Hematopoietic multipotent progenitor cell treated with erythropoietin and hydrocortisone succinate and interleukin-3 and kit ligand, for 4 days (in vitro differentiated cells): ENCODE data around the gene NRXN2.

Experiments
- DNase-seq: peaks from one replicate; pipeline ENCODE4 v3.0.0-alpha.2; 2015

Gene NRXN2

DNA sequence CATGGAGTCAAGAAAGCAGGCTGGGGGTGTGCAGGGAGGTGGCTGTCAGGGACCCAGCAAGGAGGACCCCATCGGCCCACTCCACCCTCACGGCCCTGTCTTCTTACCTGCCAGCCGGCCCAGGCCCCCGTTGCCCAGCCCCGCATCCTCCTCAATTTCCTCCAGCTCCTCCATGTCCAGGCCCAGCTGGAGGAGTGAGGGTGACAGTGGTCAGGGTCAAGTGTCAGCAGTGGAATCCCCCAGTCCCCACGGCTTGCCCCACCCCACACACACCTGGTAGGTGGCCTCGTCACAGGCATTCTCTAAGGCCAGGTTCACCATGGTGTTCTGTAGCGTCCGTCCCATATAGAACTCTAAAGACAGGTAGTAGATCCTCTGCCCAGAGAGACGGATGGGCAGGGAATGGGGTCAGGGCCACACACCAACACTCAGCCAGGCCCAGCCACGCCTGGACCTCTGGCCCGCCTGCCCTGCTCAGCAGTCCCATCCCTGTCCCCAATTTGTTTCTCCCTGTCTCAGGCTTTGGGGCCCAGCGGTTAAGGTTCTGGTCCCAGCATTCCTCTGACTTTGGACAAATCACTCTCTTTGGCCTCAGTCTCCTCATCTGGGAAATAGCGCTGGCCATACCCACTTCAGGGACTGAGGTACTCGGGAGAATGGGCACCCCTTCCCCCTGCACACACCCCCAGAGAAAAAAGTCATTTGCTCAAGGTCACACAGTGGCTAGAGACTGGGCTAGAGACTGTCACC, 35.5 kb upstream of the NRXN2 start:
- DNase-seq = no peak

DNA sequence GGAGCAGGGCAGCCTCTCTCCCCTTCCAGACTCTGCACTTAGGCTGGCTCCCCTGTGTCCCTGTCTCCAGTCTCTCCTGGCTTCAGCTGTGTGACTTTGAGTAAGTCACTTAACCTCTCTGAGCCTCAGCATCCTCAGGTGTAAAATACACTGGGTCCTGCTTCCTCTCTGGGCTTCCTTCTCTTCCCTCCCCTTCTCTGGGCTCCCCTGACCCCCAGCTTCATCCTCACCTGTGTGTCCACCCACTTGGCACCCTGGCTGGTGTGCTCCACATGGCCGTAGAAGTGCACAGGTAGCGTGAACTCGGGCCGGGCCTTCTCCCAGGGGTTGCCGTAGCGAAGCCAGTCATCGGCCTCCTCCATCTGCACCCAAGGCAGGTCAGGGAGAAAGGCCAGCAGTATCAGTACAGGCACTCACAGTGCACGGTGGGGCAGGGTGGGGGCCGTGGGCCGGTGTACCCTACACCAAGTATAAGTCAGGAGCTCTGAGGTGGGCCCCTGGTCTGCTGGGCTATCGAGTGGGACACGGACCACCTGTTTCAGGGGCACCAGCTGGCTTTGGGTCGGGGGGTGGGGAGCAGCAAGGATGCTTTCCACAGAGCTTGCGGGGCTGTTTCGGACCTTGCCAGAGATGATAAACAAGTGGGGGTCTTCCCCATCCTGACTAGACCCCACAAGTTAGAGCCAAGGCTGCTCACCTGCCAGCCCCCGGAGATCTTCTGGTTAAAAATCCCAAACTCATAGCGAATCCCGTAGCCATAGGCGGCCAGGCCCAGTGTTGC, 34.7 kb upstream of the NRXN2 start:
- DNase-seq = no peak

DNA sequence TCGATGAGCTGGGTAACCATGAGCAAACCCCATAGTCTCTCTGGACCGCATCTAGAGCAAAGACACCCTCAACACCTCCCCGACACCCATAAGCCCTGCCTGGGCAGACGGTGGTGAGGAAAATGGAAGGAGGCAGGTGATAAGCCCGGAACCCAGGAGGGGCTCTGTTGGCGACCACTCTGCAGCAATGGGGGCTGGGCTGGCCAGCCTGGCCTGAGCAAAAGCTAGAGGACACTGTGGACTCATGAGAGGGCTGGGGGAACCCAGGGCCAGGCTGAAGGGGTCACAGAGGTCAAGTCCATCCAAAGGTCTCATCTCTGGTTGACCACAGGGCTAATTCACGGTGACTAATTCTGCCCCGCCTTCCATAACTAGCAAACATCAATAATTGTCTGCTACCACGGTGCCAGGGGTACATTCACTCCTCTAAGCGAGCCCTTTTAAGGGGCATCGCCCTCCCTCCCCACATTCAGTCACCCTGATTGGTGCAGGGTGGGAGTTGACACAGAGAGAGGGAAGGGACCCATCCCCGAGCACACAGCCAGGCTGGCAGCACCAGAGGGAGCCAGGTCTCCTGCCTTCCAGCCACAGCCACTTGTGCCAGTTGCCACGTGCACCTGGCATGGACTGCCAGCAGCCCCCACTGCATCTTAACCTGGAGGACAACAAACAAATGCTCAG, 32.8 kb upstream of the NRXN2 start:
- no peak for DNase-seq

DNA sequence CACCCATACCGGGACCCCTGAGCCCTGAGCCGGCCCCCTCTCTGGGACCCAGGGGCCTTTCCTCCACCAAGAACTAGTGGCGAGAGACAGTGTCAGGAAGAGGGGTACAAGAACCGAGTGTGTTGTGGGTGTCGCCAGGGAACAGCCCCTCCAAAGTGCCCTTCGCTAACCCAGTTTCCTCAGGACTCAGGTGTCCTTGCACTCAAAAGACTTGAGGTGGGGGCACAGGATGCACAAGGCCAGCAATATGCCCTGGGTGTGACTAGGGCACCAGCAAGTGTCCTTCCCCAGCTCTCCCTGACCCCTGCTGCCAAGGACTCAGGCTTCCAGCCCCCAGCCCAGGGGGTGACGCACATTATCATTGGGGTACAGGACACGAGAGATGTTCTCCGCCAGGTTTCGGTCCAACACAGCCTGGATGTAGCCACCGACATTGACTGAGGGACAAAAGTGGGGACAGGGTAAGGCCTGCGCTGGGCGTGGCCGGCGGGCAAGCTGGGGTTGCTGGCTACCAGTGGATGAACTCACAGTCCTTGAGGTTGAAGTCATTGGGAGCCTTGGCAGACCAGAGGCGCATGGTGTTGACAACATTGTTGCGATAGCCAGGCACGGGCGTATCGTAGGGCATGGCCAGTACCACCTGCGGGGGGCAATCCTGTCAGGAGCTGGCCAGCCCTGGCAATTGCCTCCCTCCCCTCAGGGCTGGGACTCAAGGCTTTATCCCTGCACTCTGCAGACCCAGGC, 32.1 kb upstream of the NRXN2 start:
- DNase-seq = no peak

DNA sequence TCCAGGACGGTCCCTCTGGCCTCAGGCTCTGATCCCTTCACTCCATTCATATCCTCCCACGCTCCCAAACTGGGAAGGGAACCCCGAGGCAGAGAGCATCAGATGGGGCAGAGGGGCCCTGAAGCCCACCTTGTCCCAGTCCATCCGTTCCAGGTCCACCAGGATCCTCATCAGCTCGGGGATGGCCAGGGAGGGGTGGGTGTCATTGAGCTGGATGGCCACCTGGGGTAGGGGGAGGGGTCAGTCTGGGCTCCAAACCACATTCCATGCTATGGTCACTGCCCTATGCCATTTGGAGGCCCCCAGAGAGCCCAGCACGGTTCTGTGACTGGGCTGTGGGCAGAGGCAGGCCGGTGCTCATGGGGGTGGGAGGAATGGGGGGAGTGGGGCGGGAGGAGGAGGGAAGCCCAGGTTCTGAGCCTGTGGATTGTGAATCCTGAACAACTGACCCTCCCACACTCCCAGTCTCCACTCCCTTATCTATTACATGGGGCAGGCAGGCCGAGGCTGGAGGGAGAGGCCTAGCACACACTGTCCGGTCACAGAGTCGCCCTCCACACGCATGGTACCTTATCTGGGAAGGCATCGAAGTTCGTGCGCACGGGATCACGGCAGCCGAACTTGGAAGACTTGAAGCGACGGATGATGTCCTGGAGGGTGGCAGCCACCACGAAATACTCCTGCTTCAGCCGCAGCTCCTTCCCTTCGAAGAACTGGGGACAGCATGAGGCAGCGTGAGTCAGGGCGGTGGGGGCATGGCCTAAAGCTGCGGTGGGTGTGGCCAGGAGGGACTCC, 31.3 kb upstream of the NRXN2 start:
- DNase-seq = no peak

DNA sequence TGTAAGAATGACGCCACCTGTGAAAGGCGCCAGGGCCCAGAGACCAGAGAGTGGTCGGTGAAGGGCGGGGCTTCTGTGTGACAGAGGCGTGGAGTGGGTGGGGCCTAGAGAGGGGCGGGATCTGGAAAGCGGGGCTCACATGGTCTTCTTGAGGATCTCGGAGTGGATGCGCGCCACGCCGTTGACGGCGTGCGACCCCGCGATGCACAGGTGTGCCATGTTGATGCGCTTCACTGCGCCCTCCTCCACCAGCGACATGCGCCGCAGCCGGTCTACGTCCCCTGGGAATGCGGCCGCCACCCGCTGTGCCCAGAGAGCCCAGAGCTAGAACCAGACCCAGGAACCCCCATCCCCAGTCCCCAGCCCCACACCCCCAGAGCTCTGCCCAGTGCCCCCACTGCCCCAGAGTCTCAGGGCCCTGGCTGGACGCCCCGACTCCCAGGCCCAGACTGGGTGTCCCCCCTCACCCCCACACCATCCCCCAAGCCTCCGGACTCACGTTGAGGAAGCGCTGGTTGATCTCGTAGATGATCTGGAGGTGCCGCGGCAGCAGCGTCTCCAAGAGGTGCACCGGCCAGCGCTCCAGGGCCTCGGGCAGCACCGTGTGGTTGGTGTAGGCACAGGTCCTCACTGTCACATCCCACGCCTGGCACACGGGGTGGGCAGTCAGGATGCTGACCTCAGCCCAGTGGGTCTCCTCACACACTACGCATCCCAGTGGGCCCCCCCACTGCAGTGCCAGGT, 30.6 kb upstream of the NRXN2 start:
- DNase-seq = peak; percentile 35

DNA sequence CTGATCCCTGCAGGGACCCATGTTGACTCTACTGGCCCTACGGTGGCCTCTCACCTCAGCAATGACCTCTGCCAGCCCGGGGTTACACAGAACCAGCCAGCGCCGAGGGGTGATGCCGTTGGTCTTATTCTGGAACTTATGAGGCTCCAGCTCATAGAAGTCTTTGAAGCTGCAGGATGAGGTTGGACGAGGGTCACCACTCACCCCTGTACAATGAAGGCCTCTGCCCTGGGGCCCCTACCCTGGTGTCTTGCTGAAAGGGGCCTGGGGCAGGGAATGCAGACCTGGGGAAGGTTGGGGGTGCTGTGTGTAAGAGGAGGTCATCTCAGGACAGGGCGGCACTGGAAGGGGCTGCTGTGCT, 30.0 kb upstream of the NRXN2 start:
- DNase-seq = no peak

DNA sequence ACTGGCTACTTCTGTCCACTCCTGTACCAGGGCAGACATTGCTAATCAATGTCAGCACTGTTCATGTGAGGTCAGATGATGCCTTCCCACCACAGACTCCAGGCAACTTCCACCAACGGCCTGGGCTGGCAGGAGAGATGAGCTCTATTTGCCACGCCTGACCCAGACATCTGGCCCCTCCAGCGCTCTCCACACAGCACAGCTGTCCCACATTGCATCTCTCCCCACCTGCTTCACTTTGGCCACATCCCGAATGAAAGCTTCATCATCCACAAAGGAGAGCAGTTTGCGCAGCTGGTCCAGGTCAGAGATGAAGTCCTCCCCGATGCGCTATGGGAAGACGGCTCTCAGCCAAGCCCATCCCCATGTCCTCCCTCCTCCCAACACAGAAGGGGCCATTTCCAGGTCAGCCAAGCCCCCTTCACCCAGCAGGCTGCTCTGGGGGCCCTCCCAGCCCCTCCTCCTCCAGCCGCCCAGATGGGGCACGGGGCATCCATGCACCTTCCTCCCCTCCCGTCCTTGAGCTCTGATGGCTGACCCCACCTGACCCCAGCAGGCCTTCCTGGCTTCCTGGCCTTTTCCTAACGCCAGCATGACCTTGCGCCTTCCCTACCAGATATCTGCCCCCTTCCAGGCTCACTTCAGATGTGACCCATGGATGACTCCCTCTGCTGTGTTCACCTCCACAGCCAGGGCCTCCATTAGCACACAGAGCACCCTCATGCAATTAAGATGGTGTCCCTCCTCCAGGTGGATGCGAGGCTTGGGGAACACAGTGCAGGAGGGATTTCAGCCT, 29.4 kb upstream of the NRXN2 start:
- no peak for DNase-seq

DNA sequence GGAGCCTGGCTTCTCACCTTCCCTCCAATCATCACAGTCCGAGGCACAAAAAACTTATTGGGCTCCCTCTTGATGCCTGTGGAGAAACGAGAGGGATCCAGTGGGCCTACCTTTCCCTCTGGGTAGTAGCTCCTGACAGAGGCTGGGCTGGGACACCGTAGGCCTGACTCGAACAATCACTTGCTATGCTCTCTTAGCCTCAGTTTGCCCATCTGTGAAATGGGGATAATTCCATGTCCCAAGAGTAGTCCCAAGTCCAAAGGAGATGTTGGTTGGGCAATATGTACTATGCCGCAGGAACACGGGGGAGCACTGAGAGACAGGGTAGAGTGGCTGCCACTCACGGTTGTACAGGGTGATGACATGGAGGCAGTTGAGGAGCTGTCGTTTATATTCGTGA, 28.6 kb upstream of the NRXN2 start:
- no peak for DNase-seq

DNA sequence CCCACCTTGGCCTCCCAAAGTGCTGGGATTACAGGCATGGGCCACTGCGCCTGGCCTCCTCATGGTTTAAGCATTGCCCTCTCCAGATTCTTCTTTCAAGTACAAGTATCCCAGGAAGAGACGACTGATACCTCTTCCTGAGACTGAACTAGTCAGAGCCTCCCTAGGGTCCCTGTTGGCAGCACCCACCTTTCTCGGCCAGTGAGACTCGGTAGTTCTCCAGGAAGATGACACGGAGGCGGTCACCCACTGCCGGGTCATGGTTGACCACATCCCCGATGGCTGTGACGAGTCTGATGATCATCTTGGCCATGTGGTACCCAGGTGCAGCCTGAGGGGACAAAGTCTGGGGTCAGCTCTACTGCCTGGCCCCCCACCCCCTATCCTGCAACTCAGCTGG, 28.1 kb upstream of the NRXN2 start:
- no peak for DNase-seq

DNA sequence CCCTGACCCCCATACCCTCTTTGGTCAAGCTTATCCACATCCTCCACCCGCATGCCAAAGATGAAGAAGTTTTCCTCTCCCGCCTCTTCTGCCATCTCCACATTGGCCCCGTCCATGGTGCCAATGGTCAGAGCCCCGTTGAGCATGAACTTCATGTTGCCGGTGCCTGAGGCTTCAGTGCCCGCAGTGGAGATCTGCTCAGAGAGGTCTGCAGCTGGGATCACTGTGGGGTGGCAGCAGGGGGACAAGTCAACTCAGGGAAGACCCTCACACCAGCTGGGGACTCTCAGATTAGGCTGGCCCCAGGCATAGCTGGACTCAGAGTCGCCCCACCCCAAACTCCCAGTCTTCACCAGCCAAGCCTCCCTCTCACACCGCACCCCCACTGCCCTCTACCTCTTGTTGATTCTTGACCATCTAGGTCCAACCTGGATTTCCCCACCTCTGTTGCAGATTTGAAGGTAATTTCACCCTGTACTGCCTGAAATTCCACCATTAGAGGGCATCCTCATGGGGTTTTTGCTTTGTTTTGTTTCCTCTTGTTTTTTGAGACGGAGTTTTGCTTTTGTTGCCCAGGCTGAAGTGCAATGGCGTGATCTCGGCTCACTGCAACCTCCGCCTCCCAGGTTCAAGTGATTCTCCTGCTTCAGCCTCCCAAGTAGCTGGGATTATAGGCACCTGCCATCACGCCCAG, 27.5 kb upstream of the NRXN2 start:
- DNase-seq = no peak

DNA sequence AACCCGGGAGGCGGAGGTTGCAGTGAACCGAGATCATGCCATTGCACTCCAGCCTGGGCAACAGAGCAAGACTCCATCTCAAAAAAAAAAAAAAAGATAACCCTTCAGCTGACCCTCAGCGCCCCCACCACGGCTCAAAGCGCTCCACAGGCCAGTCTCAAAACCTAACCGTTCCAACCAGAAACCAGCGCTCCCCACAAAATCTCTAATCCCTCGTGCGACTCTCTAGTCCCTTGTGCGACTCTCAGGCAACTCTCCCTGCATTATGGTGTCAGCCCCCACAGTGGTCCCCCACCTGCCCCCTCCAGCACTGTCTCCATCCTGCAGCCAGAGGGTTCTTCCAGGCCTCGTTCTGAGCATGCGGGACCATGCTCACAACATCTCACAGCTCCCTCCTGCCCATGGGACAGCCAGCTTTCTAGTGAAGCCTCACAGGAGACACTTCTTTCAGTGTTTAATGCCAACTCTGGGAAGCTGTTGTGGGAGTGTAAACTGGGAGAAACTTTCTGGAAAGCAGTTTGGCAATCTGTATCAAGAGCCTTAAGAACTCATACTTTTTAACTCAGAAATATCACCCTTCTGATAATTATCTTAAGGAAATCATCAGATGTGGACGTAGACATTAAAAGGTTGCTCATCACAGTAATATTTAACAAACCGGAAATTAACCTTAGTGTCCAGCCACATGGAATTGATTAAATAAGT, 25.1 kb upstream of the NRXN2 start:
- no peak for DNase-seq

DNA sequence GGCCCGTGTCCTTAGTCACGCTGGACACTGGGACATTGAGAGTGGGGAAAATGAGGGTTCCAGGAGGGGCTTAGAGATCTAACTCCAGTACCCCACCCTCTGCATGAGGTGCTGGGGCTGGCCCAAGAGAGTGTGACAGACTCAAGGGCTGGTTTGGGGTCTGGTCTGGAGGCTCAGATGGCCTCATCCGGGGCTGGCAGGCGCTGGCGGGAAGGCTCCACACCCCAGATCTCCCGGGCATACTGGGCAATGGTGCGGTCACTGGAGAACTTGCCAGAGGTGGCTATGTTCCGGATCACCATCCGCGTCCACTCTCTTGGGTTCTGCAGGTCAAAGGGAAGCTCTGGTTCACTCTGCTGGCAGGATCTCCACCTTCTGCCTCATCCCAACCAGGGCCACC, 23.5 kb upstream of the NRXN2 start:
- DNase-seq = no peak

DNA sequence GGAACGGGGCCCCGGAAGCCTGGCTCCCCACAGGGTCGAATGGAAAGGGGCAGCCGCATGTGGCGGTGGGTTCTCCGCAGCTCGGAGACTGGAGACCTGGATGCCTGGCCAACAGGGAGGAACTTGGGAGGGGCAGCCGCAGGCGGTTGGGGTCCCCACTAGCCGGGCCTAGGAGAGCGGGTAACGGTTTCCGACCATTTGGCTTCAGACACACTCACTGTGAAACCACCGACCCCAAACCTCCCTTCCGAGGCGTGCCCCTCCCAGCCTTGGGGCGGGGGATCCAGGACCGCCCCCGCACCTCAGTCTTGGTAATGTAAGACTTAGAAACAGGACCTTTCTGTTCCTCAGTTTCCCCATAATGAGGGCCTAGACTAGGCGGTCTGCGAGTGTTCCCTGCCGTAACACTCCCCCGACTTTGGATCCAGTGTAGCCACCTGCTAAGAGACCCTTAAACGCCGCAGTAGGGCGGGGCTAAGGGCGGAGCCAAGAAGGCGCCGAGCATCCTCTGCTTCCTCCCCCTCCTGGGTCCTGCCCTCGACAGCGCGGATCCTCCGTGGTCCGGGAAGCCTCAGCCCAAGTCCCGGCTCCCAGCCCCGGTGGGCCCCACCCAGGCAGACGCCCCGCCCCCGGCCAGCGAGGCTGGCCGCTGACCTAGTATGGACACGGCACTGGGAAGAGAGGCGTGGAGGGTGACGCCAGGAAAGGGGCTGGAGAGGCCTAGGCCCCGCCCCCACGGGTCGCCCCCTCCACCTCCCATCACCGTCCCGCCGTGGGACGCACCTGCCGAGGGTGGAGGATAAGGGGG, 22.7 kb upstream of the NRXN2 start:
- peak; percentile 92 for DNase-seq

DNA sequence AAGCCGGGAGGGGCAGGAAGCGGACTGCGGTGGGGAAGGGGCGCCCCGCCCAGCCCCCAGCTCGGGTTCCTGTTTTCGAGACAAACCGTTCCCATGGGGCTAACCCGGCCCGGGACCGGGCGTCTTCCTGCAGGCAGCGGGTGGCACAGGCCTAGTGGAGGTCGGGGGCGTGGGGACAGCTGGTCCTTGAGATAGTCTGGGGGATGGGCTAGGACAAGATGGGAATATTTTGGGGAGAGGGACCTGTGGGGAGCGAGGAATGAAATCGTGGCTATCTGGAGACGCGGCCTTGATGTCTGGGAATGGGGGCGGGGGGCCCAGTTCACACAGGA, 22.2 kb upstream of the NRXN2 start:
- DNase-seq = peak; percentile 95

DNA sequence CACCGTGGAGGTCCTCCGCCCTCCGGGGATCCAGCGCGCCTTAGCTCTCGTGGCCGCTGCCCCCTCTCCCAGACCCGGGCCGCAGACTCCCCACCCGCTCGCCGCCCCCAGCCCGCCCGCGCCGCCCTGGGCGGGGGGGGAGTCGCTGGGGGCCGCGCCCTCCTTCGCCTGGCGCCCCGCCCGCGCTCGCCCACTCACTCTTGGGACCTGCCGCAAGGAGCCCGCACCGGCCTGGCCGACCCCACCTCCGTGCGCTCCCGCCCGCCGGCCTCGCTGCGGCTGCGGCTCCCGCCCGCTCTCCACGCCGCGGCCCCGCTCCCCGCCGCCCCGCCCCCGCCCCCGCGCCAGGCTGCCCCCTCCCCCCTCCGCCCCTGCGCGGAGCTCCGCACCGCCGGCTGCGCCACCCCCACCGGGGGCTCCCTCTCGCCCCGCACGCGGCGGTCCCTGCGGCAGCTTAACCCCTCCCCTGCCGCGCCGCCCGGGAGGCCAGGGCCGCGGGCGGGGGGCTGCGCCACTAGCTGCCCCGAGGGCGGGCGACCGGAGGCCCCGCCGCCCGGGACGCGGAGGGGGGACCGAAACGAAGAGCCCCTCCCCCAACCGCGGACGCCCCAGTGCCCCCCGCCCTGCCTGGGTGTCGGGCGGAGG, 21.7 kb upstream of the NRXN2 start:
- peak; percentile 61 for DNase-seq

DNA sequence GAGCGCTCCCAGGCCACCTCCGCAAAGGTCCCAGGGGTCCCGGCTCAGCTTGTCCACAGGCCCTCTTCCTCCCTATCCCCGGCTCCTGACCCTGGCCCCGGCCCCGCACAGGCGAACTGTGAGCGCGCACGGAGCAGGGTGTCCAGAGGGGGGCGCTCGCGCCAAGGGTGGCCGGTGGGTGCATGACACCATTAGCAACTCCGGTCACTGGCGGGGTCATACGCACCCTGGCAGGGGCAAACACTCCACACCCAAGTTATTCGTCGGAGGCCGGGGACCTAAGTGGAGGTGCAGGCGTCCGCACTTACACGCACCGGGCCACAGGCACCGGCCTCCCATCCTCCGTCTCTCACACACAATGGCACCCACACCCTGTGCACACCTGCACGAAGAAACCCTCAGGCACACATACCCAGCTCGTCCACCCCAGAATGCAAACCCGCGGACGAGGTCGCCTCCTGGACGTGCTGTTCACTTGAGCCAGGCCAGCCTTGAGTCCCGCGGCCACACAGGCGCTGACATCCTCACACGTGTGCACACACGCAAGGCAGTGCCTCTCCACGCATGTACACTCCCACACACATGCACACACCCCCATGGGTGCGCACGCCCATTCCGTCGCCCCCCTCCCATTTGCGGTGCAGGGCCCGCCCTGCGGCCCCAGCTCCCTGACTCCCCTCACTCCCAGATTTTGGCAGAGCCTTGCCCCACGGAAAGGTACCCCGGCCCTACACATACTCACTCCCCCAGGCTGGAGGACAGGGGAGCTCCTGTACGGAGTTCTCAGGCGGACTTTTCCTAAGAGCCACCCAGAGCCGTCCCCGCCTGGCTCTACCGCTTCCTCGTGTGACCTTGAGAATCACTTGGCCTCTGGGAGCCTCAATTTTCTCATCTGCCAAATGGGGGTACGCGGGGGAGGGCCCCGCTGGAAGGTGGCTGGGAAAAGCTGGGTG, 20.9 kb upstream of the NRXN2 start, which contains the start of gene RASGRP2:
Gene RASGRP2 (minus strand): TSS at position 552 of the 953 bp plus-strand sequence. CDS start 1,276 bp downstream, outside the sequence.
- peak; percentile 90 for DNase-seq
